Activated CD4-positive, alpha-beta memory T cell treated with anti-CD3 and anti-CD28 coated beads, Interleukin-2, amount 10 ng/mL, durations not matched to agents 7 days and 5 days (primary cell): ENCODE data around the gene MTHFR. TPM values are rescaled to one million over a fixed set of nuclear protein-coding genes. Genes with fewer than 3 reads are reported as not detected.
"Not testable (repeated sequence)": the region's sequence is repeated elsewhere in the genome, so short reads cannot be mapped to it uniquely, and the experiment has no call there.

Experiments
- CTCF ChIA-PET: fragments of 350-600 bp; sonication (Branson Sonifier 250); formaldehyde crosslinking; loops from one replicate; lab custom pipeline; 2021; ENCODE audit warnings: antibody characterized with exemption, inconsistent platforms; lab: Charles Lee
- POLR2A ChIA-PET: fragments of 350-600 bp; sonication (Branson Sonifier 250); formaldehyde crosslinking; loops from one replicate; lab custom pipeline; 2021; ENCODE audit warnings: antibody characterized with exemption; lab: Charles Lee
- DNase-seq: peaks from one replicate; pipeline ENCODE4 v3.0.0-alpha.2; 2020
- H3K27ac Mint-ChIP-seq: one replicate; pipeline ENCODE4 v1.8.0; 2021; ENCODE audit warnings: mild to moderate bottlenecking, mixed read lengths
- H3K27me3 Mint-ChIP-seq: one replicate; pipeline ENCODE4 v1.8.0; 2021; ENCODE audit warnings: mixed read lengths
- H3K36me3 Mint-ChIP-seq: one replicate; pipeline ENCODE4 v1.8.0; 2021; ENCODE audit warnings: low read depth, mixed read lengths
- H3K4me1 Mint-ChIP-seq: one replicate; pipeline ENCODE4 v1.8.0; 2021; ENCODE audit warnings: mixed read lengths
- H3K4me3 Mint-ChIP-seq: one replicate; pipeline ENCODE4 v1.8.0; 2021; ENCODE audit warnings: mild to moderate bottlenecking, mixed read lengths
- H3K9me3 Mint-ChIP-seq: one replicate; pipeline ENCODE4 v1.8.0; 2021; ENCODE audit warnings: mixed read lengths
- total RNA-seq, 2 experiments: library from RNA; stranded (reverse); gene quantifications; one replicate each; pipeline ENCODE4 v1.2.3, GENCODE V29; 2021

MTHFR gene
- total RNA-seq, 2 experiments from 2014 or later = 29.4 to 32.2 TPM

DNA sequence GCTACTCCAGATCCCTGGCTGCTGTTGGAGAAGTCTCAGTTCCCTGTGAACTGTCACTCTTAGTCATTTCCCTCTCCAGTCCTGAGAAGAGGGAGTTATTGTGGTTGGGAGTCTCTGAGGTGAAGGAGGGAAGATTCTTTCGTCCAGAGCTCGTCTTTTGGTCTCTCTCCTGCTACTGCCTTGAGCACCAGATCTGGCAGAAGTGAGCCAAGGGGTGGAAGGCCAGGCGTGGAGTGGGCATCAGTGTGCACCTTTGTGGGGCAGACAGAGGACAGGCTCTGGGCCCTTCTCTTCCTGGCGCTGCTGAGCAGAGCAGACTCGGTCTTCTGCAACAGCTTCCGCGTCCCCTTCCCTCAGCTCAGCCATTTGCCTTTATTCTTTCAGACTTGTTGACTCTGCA lies 19.4 kb upstream of the MTHFR start:
- H3K27ac Mint-ChIP-seq = no peak overlapping the region
- H3K9me3 Mint-ChIP-seq = no peaks in the 10 kb centered on the region
- DNase-seq = no peak
- H3K4me1 Mint-ChIP-seq = no peaks in the 10 kb centered on the region
- no peaks in the 10 kb centered on the region for H3K27me3 Mint-ChIP-seq
- ChIA-PET CTCF (no interaction called here), POLR2A (interaction anchor here (1.3 to 2.5 kb wide), 2 partner anchors 18 to 83 kb away, joined by 3 to 10 read pairs; no protein-coding TSS in a partner anchor)
- no peak overlapping the region for H3K4me3 Mint-ChIP-seq
- H3K36me3 Mint-ChIP-seq = peaks cover 22% of the 10 kb centered on the region

DNA sequence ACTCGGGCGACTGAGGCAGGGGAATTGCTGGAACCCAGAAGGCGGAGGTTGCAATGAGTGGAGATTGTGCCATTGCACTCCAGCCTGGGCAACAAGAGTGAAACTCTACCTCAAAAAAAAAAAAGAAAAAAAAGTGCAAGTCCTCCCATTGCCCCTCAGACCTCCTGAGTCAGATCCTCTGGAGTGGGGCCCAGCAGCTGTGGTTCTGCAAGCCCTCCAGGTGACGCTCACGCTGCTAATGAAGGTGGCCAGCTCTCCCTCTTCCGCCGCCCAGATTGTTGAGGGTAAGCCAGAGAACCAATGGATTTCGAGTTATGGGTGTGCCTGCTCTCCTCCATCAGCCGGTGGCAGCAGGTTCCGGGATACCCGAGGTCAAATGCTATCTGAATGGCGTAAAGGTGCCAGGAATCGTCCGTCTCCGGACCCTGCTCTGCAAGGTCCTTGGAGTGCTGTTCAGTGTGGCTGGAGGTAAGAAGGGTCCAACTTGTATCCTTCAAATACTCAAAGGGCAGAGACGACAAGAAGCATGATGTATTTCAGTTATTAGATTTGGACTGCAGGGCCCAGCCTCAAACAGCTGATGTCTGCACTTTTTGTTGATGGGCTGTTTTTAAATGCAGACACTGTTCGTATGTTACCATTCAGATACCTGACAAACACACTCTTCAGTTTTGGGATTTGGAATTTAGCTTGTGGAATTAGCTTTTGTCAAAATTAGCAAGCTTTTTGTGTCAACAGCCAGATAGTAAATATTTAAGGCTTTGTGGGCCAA lies 17.8 kb upstream of the MTHFR start:
- H3K4me1 Mint-ChIP-seq = no peaks in the 10 kb centered on the region
- CTCF ChIA-PET = interaction anchor here (0.6 to 1.2 kb wide), 2 partner anchors 11 to 14 kb away, joined by 3 read pairs; no protein-coding TSS in a partner anchor
- POLR2A ChIA-PET = interaction anchor here (1.2 to 2.5 kb wide), 2 partner anchors 84 to 86 kb away, joined by 3 to 10 read pairs; no protein-coding TSS in a partner anchor
- H3K4me3 Mint-ChIP-seq = no peak overlapping the region
- H3K36me3 Mint-ChIP-seq = peaks cover 24% of the 10 kb centered on the region
- no peaks in the 10 kb centered on the region for H3K27me3 Mint-ChIP-seq
- no peaks in the 10 kb centered on the region for H3K9me3 Mint-ChIP-seq
- no peak for DNase-seq
- no peak overlapping the region for H3K27ac Mint-ChIP-seq

DNA sequence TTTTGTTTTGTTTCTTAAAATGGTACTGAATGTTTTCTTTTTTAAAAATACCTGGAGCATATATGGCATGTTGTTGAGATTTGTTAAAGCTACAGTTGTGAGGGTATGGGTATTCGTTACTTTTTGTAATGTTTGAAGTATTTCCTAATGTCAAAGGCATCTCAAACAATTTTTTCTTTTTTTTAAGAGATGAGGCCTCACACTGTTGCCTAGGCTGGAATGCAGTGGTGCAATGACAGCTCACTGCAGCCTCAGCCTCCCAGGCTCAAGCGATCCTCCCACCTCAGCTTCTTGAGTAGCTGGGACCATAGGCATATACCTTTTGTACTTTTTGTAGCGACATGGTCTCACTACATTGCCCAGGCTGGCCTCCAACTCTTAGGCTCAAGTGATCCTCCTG lies 16.3 kb upstream of the MTHFR start:
- H3K27me3 Mint-ChIP-seq = no peaks in the 10 kb centered on the region
- no peak overlapping the region for H3K4me3 Mint-ChIP-seq
- ChIA-PET CTCF (no interaction called here), POLR2A (no interaction called here)
- H3K36me3 Mint-ChIP-seq = peaks cover 28% of the 10 kb centered on the region
- no peaks in the 10 kb centered on the region for H3K9me3 Mint-ChIP-seq
- no peaks in the 10 kb centered on the region for H3K4me1 Mint-ChIP-seq
- H3K27ac Mint-ChIP-seq = no peak overlapping the region
- DNase-seq = no peak

DNA sequence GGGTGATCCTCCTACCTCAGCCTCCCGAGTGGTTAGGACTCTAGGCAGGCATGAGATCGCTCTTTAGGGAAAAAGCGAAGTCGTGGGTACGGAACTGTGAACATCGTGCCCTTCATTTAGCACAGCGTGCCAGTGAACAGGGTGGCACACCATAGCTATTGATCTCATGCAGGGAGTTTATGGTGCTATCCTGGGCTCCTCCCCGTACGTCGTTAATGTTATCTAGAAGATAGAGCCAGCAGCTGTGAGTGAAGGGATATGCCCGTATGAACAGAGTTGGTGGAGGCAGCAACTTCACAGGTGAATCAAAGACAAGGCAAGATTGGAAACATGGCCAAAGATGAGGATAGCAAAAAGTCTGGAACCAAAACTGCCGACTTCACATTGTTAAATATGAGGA lies 11.4 kb upstream of the MTHFR start:
- Mint-ChIP-seq H3K4me1 (peaks cover 3% of the 10 kb centered on the region), H3K9me3 (no peaks in the 10 kb centered on the region), H3K4me3 (no peak overlapping the region), H3K36me3 (peaks cover 34% of the 10 kb centered on the region), H3K27ac (no peak overlapping the region), H3K27me3 (no peaks in the 10 kb centered on the region)
- DNase-seq = no peak
- ChIA-PET POLR2A (interaction anchor here (0.9 kb wide), 1 partner anchor 31 kb away, joined by 3 read pairs; no protein-coding TSS in a partner anchor), CTCF (no interaction called here)

DNA sequence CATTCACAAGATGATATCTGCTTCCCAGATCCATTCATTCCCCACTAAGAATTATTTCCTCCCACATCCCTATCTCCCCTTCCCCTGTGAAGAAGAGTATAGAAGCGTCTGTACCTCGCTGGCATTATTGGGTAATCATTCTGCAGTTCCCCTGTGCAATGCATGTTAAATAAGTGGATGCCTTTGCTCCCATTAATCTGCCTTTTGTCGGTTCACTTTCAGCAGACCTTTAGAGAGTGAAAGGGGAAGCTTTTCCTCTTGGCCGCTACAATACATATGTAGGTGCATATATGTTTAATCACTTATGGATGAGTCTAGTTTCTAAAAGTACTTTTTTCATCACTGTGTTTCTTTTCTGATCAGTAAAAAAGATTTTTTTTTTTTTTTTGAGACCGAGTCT lies 7.3 kb upstream of the MTHFR start:
- ChIA-PET POLR2A (interaction anchor here (1.9 kb wide), 1 partner anchor 96 kb away, joined by 5 read pairs; no protein-coding TSS in a partner anchor), CTCF (no interaction called here)
- H3K4me3 Mint-ChIP-seq = no peak overlapping the region
- no peak overlapping the region for H3K27ac Mint-ChIP-seq
- H3K9me3 Mint-ChIP-seq = no peaks in the 10 kb centered on the region
- H3K4me1 Mint-ChIP-seq = peaks cover 15% of the 10 kb centered on the region
- H3K27me3 Mint-ChIP-seq = no peaks in the 10 kb centered on the region
- no peak for DNase-seq
- H3K36me3 Mint-ChIP-seq = peaks cover 38% of the 10 kb centered on the region

DNA sequence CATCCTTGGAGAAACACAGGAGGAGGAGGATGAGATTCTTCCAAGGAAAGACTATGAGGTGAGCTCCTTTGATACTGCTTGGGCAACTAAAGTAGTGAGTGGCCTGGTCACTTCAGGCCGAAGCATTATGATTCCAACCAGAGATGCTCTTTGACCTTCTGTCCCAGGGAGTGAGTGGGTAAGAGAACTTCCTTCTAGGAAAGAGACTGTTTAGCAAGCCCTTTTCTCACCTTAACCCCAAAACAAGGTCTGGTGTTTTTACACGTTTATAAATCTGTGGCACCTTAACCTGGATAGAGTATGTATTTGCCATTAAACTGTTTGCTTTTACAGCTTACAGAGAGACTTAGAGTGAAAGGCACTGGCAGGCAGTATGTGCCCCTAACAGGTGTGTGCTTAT lies 1.4 kb upstream of the MTHFR start:
- CTCF ChIA-PET = interaction anchor here (1.0 to 1.6 kb wide), 3 partner anchors 88 to 142 kb away, joined by 3 to 6 read pairs (median 4); no protein-coding TSS in a partner anchor
- POLR2A ChIA-PET = interaction anchor here (0.7 to 4.9 kb wide), 12 partner anchors 12 to 173 kb away, joined by 3 to 113 read pairs (median 3); partner anchors contain the start of genes FBXO6 and MFN2
- DNase-seq = no peak
- no peaks in the 10 kb centered on the region for H3K9me3 Mint-ChIP-seq
- H3K4me3 Mint-ChIP-seq = peak overlapping the region; percentile 96
- H3K27ac Mint-ChIP-seq = peak overlapping the region; percentile 88
- H3K27me3 Mint-ChIP-seq = no peaks in the 10 kb centered on the region
- H3K36me3 Mint-ChIP-seq = peaks cover 32% of the 10 kb centered on the region
- H3K4me1 Mint-ChIP-seq = peaks cover 61% of the 10 kb centered on the region

DNA sequence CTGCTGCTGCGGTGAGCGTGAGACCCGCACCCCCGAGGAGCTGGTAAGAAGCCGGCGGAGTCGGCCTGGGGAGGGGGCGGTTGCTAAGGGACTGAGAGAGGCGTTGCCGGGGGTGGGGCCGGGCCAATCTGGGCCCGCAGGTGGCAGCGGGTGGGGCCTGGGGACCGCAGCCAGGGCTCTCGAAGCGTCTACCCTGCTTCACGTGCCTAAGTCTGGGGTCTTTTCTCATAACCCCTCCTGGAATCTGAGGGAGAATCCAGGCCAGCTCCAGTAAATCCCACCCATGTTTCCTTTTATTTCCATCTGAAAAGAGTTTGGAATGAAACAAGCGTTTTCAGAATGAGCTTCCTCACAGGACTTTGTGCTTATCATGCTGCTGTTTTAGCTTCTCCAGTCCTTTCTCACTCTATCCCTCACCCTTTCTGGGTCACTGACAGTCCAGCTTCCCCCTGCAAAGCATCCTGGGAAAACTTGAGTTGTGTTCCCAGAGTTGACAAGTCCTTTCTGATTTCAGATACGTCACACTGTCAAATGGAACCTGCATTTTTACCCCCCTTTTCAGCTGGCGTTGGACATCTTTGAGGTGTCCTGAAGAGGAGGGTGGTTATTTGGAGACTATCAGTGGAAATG lies 658 bp upstream of the MTHFR start:
- DNase-seq = no peak
- Mint-ChIP-seq H3K27me3 (no peaks in the 10 kb centered on the region), H3K4me1 (peaks cover 67% of the 10 kb centered on the region), H3K27ac (peak overlapping the region; percentile 88), H3K36me3 (peaks cover 27% of the 10 kb centered on the region), H3K9me3 (no peaks in the 10 kb centered on the region), H3K4me3 (peak overlapping the region; percentile 96)
- CTCF ChIA-PET = interaction anchor here (0.7 to 1.6 kb wide), 6 partner anchors 87 to 163 kb away, joined by 3 to 6 read pairs (median 4); no protein-coding TSS in a partner anchor
- POLR2A ChIA-PET = interaction anchor here (0.7 to 4.9 kb wide), 17 partner anchors 12 to 794 kb away, joined by 3 to 113 read pairs (median 3); partner anchors contain the start of genes FBXO6, MAD2L2, MFN2 and TARDBP

DNA sequence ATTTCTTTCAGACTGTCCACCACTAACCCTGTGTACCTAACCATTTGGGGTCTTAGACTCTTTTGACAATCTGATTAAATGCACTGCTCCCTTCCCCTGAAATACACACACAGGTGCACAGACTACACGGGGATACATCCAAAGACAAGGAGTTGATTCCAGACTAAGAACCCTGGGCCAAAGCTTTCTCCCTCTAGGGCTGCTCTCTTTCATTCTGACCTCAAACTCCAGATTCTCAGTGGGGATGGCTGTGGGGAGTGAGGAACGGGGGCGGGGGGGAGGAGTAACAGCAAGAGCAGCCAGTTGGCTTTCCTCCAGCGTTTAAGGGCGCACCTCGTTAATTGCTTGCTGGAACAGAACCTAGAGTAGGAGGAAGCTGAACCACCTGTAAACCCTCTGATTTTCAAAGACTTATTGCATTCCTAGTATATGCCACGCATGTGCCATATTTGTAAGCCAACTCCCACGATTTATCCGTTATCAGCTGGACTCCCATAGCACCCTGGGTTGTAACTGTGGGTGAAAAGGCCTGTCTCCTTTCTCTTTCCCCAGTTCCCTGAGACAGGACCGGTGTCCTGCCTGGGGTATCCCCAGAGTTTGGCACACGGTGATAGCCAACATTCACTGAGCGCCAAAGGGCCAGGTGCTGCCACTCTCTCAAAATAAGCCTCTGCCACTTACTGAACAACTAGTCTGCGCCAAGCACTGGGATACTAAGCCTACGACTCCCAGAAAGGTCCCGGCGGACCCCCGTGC lies 920 bp downstream of the MTHFR start:
- H3K4me3 Mint-ChIP-seq = peak overlapping the region; percentile 96
- POLR2A ChIA-PET = interaction anchor here (4.9 kb wide), 1 partner anchor 104 kb away, joined by 52 read pairs; no protein-coding TSS in a partner anchor
- CTCF ChIA-PET = no interaction called here

DNA sequence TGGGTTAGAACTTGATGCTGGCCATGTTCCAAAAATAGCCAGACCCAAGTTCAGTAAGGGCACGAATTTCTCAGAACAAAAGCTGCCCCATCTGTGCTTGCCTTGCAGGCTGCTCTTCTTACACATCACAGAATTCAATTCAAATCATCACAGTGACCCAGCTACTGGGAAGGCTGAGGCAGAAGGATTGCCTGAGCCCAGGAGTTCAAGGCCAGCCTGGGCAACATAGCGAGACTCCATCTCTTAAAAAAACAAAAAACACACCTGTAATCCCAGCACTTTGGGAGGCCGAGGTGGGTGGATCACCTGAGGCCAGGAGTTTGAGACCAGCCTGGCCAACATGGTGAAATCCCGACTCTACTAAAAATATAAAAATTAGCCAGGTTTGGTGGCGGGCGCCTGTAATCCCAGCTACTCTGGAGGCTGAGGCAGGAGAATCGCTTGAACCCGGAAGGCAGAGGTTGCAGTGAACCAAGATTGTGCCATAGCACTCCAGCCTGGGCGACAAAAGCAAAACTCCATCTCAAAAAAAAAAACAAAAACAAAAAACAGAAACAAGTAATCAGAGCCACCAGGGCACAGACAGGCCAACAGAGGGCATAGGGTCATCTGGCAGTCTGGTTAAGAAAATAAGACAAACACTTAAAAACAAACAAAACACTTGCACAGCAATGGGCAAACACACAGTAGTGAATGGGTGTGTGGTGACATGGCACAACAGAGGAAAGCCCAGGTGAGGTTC lies 1.7 kb downstream of the MTHFR start:
- Mint-ChIP-seq H3K4me3 (peak overlapping the region; percentile 96), H3K4me1 (peaks cover 66% of the 10 kb centered on the region), H3K36me3 (peaks cover 35% of the 10 kb centered on the region), H3K27ac (peak overlapping the region; percentile 61)
- H3K27me3 Mint-ChIP-seq, H3K9me3 Mint-ChIP-seq, DNase-seq: not testable (repeated sequence)
- POLR2A ChIA-PET = interaction anchor here (0.8 to 4.9 kb wide), 5 partner anchors 13 to 792 kb away, joined by 3 to 52 read pairs (median 4); partner anchors contain the start of gene FBXO6
- CTCF ChIA-PET = interaction anchor here (1.0 to 1.3 kb wide), 5 partner anchors 11 to 104 kb away, joined by 3 to 5 read pairs (median 3); no protein-coding TSS in a partner anchor

More for the DNA sequence above, 920 bp downstream of the MTHFR start:
- peak; percentile 20 for DNase-seq
- H3K4me1 Mint-ChIP-seq = peaks cover 70% of the 10 kb centered on the region
- H3K9me3 Mint-ChIP-seq = no peaks in the 10 kb centered on the region
- peak overlapping the region; percentile 61 for H3K27ac Mint-ChIP-seq
- H3K27me3 Mint-ChIP-seq = no peaks in the 10 kb centered on the region
- peaks cover 38% of the 10 kb centered on the region for H3K36me3 Mint-ChIP-seq

DNA sequence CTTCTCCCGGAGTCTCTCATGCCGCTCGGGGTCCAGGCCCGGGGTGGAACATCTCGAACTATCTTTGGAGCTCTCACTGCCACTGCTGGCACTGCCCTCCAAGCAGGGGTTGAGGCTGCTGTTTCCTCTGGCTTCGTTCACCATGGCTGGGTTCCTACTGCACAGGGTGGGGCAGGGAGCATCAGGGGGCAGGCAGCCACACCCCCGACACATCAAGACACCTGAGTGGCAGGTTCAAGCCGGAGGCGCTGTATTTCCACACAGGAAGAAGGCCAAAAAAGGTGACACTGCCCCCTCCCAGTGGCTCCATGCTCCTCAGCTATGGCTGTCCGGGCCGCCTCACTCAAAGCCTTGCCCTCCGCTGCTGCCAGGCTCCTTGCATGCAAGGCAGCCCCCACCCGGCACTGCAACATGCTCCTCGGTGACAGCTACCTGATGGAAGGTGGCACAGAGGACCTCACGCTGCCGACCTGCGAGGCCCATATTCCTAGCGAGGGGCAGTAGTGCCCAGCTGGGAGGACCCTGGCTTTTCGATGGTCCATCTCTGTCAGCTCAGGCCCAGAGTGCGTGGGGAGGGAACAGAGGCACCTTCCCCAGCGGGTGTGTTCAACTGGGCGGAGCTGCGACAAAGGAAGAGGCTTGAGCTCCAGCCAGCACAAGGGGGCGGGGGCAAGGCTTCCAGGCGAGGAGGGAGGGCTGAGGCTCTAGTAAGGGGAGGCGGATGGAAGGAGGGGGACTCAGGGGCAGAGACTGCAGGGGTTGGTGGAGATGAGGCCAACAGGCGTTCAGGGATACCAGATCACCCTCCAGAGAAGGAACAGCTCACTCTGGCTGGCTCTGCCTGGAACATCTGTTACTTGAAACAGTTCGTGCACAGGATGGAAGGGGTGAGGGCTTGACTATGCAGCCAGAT lies 2.5 kb downstream of the MTHFR start:
- H3K36me3 Mint-ChIP-seq = peaks cover 35% of the 10 kb centered on the region
- H3K4me1 Mint-ChIP-seq = peaks cover 60% of the 10 kb centered on the region
- CTCF ChIA-PET = interaction anchor here (0.7 to 1.3 kb wide), 7 partner anchors 9 to 105 kb away, joined by 3 to 5 read pairs (median 3); no protein-coding TSS in a partner anchor
- no peaks in the 10 kb centered on the region for H3K9me3 Mint-ChIP-seq
- POLR2A ChIA-PET = interaction anchor here (0.8 to 4.9 kb wide), 7 partner anchors 10 to 791 kb away, joined by 3 to 52 read pairs (median 3); partner anchors contain the start of gene FBXO6
- no peaks in the 10 kb centered on the region for H3K27me3 Mint-ChIP-seq
- peak overlapping the region; percentile 96 for H3K4me3 Mint-ChIP-seq
- DNase-seq = peak; percentile 84
- H3K27ac Mint-ChIP-seq = peak overlapping the region; percentile 54

DNA sequence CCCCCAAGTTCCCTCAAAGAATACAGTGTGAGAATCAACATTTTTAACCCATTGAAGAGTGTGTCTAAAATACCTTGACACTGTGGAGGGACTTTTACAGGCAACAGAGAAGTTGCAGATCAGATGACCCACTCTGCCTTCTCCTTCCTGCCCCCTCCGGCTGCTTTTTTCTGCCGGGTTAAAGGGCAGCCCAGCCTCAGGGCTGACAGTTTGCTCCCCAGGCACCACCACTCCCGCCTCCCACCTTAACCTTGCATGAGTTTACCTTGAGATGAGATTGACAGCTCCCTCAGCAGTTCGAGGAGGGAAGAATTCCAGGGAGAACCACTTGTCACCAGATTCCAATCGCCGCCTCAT lies 3.2 kb downstream of the MTHFR start:
- Mint-ChIP-seq H3K36me3 (peaks cover 32% of the 10 kb centered on the region), H3K27ac (peak overlapping the region; percentile 44), H3K9me3 (no peaks in the 10 kb centered on the region), H3K27me3 (no peaks in the 10 kb centered on the region), H3K4me1 (peaks cover 54% of the 10 kb centered on the region), H3K4me3 (peak overlapping the region; percentile 96)
- no peak for DNase-seq
- CTCF ChIA-PET = interaction anchor here (0.8 kb wide), 1 partner anchor 9 kb away, joined by 3 read pairs; no protein-coding TSS in a partner anchor
- POLR2A ChIA-PET = interaction anchor here (0.9 to 4.9 kb wide), 3 partner anchors 10 to 106 kb away, joined by 3 to 52 read pairs (median 3); no protein-coding TSS in a partner anchor
